Testis (tissue), 3 donors: ENCODE measurements around the gene SLC7A14. TPM values are rescaled to one million over a fixed set of nuclear protein-coding genes. Genes with fewer than 3 reads are reported as not detected.

Experiments
- DNase-seq: peaks from one replicate; pipeline ENCODE4 v3.0.0-alpha.2; 2019
- H3K27ac ChIP-seq, 2 donors: fragments of 200-600 bp; sonication (generic); one replicate each; pipeline ENCODE4 v1.5.1; 2019
- H3K27me3 ChIP-seq: fragments of 200-600 bp; sonication (generic); one replicate; pipeline ENCODE4 v1.5.1; 2019
- H3K36me3 ChIP-seq: fragments of 200-600 bp; sonication (generic); one replicate; pipeline ENCODE4 v1.5.1; 2017; ENCODE audit warnings: low read depth; ENCODE audit errors: missing control alignments
- H3K4me1 ChIP-seq: fragments of 200-600 bp; sonication (generic); one replicate; pipeline ENCODE4 v1.5.1; 2019
- H3K4me3 ChIP-seq, 2 donors: fragments of 200-600 bp; sonication (generic); one replicate each; pipeline ENCODE4 v1.5.1; 2017 to 2019
- H3K9me3 ChIP-seq: fragments of 200-600 bp; sonication (generic); one replicate; pipeline ENCODE4 v1.5.1; 2017
- POLR2A ChIP-seq: fragments of 450-650 bp; IDR thresholded peaks from one replicate; pipeline ENCODE4 v1.6.1; 2017; ENCODE audit warnings: antibody characterized with exemption, mild to moderate bottlenecking, moderate library complexity
- WGBS, 2 donors: methylation state at CpG; one replicate each; pipeline ENCODE4 v1.1.5; 2018; 5-methylcytosine and 5-hydroxymethylcytosine counted together
- intact Hi-C: fragments of 100-400 bp; cut with DNase I; formaldehyde crosslinking; loops from one replicate; pipeline ENCODE4 v1.15.1; 2023; ENCODE audit warnings: low total_unique reads
- polyA plus RNA-seq: library from polyadenylated mRNA; stranded (reverse); fragments of 350-450 nt; fragmentation: Illumina TruSeq; extraction: RNeasy Lipid Tissue Mini Kit (QIAGEN cat#74804); gene quantifications from one replicate; pipeline ENCODE4 v1.2.3, GENCODE V29; 2014; ENCODE audit warnings: low read depth, low replicate concordance; ENCODE audit not compliant: insufficient read depth
- total RNA-seq, 2 donors: library from RNA; depleted of rRNA; stranded (reverse); fragments of >200 nt; gene quantifications; one replicate each; pipeline ENCODE4 v1.2.3, GENCODE V29; 2016
- TF ChIP-seq, protein P1 (sequence below), 3 experiments: fragments of 450-650 bp in 2 of 3; fragments of 200-600 bp in 1 of 3; sonication (generic) in 1 of 3; IDR thresholded peaks; one replicate each; pipeline ENCODE4 v1.5.1; 2016 to 2019; ENCODE audit warnings: antibody characterized with exemption in 3 of 3, mild to moderate bottlenecking in 2 of 3, moderate library complexity in 1 of 3

The SLC7A14 gene
- total and polyA plus RNA-seq, 3 donors from 2014 or later: 0.15 to 0.31 (median 0.24) TPM

DNA sequence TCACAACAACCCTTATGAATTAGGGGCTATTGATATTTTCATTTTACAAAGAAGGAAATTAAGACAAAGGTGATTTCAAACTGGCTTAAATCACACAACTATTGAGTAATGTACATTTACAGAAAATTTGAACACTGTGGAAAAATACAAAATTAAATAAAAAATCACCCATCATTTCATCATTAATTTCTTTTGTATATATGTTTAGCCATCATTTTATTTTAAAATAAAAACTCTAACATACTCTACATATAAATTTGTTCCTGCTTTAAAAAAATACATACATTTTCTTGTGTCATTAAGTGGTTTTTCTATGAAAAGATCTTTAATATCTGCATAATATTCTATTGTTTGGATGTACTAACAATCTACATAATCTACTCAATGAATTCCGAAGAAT, 147.0 kb downstream of the SLC7A14 start:
- no peak for DNase-seq
- intact Hi-C loops: no loop called here
- 90 to 91% methylated on average over 1 of the region's 1 CpG for WGBS, 2 donors

DNA sequence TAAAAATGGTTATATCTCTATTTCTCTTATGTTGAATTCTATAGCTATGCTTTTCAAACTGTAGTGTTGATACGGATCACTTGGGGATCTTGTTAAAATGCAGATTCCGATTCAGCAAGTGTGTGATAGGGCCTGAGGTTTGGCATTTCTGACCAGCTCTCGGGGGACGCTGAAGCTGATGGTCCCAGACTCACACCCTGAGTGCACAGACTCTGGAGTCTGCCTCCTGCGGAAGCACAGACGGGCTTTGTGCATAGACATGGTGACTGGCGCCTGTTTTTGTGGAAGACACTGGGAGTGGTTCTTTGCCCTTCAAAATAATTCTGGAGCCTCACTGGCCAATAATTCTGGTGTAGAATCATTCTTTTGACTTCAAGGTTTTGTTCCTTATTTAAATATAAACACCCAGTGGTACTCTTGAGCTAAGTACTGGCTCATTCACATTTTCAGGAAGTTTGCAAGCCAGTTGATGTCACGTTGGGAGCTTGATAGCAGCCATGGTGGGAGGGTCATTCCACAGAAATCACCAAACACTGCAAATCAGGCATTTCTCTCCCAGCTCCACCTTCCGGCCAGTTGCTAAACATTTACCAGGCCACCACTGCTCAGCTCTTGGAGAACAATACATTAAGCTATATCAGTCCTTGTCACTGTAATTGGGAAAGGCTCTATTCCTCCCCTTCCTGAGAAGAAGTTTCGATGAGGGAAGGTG, 148.0 kb downstream of the SLC7A14 start:
- Histone ChIP-seq H3K4me3 (no peak overlapping the region), H3K27ac (peak overlapping the region; percentile 12 to 53), H3K4me1 (peaks cover 23% of the 10 kb centered on the region), H3K27me3 (no peaks in the 10 kb centered on the region), H3K9me3 (no peaks in the 10 kb centered on the region), H3K36me3 (no peaks in the 10 kb centered on the region)
- 74 to 75% methylated on average over 10 of the region's 10 CpGs for WGBS, 2 donors
- DNase-seq: no peak
- TF ChIP-seq, protein P1, sequence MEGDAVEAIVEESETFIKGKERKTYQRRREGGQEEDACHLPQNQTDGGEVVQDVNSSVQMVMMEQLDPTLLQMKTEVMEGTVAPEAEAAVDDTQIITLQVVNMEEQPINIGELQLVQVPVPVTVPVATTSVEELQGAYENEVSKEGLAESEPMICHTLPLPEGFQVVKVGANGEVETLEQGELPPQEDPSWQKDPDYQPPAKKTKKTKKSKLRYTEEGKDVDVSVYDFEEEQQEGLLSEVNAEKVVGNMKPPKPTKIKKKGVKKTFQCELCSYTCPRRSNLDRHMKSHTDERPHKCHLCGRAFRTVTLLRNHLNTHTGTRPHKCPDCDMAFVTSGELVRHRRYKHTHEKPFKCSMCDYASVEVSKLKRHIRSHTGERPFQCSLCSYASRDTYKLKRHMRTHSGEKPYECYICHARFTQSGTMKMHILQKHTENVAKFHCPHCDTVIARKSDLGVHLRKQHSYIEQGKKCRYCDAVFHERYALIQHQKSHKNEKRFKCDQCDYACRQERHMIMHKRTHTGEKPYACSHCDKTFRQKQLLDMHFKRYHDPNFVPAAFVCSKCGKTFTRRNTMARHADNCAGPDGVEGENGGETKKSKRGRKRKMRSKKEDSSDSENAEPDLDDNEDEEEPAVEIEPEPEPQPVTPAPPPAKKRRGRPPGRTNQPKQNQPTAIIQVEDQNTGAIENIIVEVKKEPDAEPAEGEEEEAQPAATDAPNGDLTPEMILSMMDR (IDR thresholded peaks at IDR 0.05): no peak
- no peak for TF ChIP-seq POLR2A
- intact Hi-C loops: no loop called here

More for the DNA sequence above, 147.0 kb downstream of the SLC7A14 start:
- Histone ChIP-seq H3K4me1 (peaks cover 23% of the 10 kb centered on the region), H3K4me3 (no peak overlapping the region), H3K36me3 (no peaks in the 10 kb centered on the region), H3K9me3 (no peaks in the 10 kb centered on the region), H3K27me3 (no peaks in the 10 kb centered on the region), H3K27ac (peak overlapping the region; percentile 12 to 53)
- no peak for TF ChIP-seq POLR2A
- TF ChIP-seq, protein P1 (IDR thresholded peaks at IDR 0.05): no peak

DNA sequence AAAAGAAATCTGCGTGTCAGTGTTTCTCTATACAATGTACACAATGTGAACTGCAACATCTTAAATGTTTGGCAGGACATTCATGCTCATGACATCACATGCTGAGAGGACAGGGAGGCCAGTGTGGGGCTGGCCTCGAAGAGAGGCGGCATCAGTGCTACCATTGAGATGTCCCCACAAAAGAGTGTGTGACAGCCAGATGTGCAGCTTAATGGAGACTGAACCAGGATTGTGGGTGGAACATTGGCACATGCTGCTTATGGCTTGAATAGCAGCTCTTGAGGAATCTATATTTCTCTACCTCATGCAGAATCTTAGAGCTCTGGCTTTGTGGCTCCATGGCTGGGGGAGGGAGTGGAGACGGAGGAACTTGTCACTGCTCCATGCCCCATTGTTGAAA, 148.7 kb downstream of the SLC7A14 start:
- H3K9me3 ChIP-seq: no peaks in the 10 kb centered on the region
- no peaks in the 10 kb centered on the region for H3K27me3 ChIP-seq
- peaks cover 23% of the 10 kb centered on the region for H3K4me1 ChIP-seq
- peak; percentile 66 for DNase-seq
- no peak for TF ChIP-seq POLR2A
- TF ChIP-seq, protein P1 (IDR thresholded peaks at IDR 0.05): no peak
- H3K4me3 ChIP-seq: no peak overlapping the region
- peak overlapping the region in 1 of 2 donors; percentile 12 for H3K27ac ChIP-seq
- intact Hi-C loops: no loop called here
- H3K36me3 ChIP-seq: no peaks in the 10 kb centered on the region
- WGBS, 2 donors: 61 to 74% methylated on average over 4 of the region's 4 CpGs

DNA sequence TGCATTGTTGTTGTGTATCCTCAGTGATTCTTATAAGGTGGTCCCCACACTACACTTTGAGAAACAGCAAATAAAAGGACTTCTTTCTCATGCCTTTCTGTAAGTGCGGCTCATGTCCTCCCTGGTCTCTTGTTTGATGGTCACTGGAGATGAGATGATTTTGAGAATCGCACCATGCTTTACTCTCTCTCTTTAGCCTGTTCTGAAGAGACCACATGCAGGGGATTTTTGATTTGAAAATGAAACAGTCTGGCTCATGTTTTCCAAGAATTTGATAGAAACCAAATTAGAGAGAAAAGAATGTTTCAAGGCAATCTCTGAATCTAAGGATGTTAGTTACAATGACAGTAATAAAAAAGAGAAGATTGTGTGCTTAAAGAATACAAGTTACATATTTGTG, 149.2 kb downstream of the SLC7A14 start:
- Histone ChIP-seq H3K4me3 (no peak overlapping the region), H3K9me3 (no peaks in the 10 kb centered on the region), H3K27me3 (no peaks in the 10 kb centered on the region), H3K27ac (peak overlapping the region in 1 of 2 donors; percentile 10), H3K36me3 (no peaks in the 10 kb centered on the region), H3K4me1 (peaks cover 23% of the 10 kb centered on the region)
- no peak for TF ChIP-seq POLR2A
- TF ChIP-seq, protein P1 (IDR thresholded peaks at IDR 0.05): no peak
- 66 to 67% methylated on average over 2 of the region's 2 CpGs for WGBS, 2 donors
- intact Hi-C loops: no loop called here
- no peak for DNase-seq

DNA sequence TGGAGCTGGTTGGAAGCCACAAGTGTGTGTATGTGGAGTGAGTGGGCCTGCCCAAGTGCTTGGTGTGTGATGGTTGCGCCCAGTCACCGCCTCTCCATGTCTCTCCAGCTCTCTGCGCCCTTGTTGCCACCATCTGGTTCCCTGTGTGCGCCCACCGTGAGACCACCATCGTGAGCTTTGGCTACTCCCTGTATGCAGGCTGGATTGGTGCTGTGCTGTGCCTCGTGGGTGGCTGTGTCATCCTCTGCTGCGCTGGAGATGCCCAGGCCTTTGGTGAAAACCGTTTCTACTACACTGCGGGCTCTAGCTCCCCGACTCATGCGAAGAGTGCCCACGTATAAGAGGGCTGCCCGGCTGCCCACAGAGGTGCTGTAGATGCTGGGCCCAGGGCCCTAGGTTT, 153.5 kb downstream of the SLC7A14 start:
- Histone ChIP-seq H3K9me3 (no peaks in the 10 kb centered on the region), H3K27ac (no peak overlapping the region), H3K4me3 (no peak overlapping the region), H3K36me3 (no peaks in the 10 kb centered on the region), H3K27me3 (no peaks in the 10 kb centered on the region), H3K4me1 (peaks cover 25% of the 10 kb centered on the region)
- WGBS, 2 donors: 93 to 94% methylated on average over 10 to 12 of the region's 14 CpGs
- DNase-seq: no peak
- intact Hi-C loops: no loop called here
- TF ChIP-seq POLR2A: no peak
- TF ChIP-seq, protein P1 (IDR thresholded peaks at IDR 0.05): no peak
